K562 (cell line): Measurements from ENCODE around the gene HSPA1L. TPM values are rescaled to one million over a fixed set of nuclear protein-coding genes. Genes with fewer than 3 reads are reported as not detected.
A peak's percentile ranks its signal among the peaks of the same experiment; 100 is the strongest.

Experiments used
- ARID1B ChIP-seq: fragments of 450-650 bp; IDR thresholded peaks from 2 replicates; pipeline ENCODE4 v1.6.1; 2016; ENCODE audit warnings: antibody characterized with exemption, mild to moderate bottlenecking, inconsistent platforms
- ARNT ChIP-seq, 2 experiments: fragments of 450-650 bp; IDR thresholded peaks; 2 replicates each; pipeline ENCODE4 v1.6.1; 2016; ENCODE audit warnings: mild to moderate bottlenecking in 1 of 2
- ELF1 ChIP-seq: fragments of 200-800 bp; sonication (Bioruptor generic); IDR thresholded peaks from 2 replicates; pipeline ENCODE4 v1.6.1; 2016; ENCODE audit warnings: missing genetic modification characterization, missing compliant biosample characterization
- EP300 ChIP-seq: IDR thresholded peaks from 2 replicates; pipeline ENCODE4 v1.6.1; 2012; ENCODE audit warnings: low read length, improper control_type of control experiment
- FOXA1 ChIP-seq: fragments of 450-650 bp; IDR thresholded peaks from 2 replicates; pipeline ENCODE4 v1.6.1; 2016; ENCODE audit warnings: mild to moderate bottlenecking, borderline replicate concordance
- HNRNPL ChIP-seq: fragments of 200-400 bp; formaldehyde crosslinking; IDR thresholded peaks from 2 replicates; pipeline ENCODE4 v1.6.1; 2017; ENCODE audit warnings: low read depth, mild to moderate bottlenecking, low read length
- JUND ChIP-seq, 2 experiments: IDR thresholded peaks; 2 replicates in 1 of 2; 3 replicates in 1 of 2; pipeline ENCODE4 v1.6.1; 2011; ENCODE audit warnings: borderline replicate concordance in 2 of 2, low read depth in 2 of 2, low read length in 2 of 2, improper control_type of control experiment in 1 of 2, missing biosample characterization in 1 of 2, missing genetic modification characterization in 1 of 2, missing genetic modification reagents in 1 of 2
- MTA1 ChIP-seq: fragments of 450-650 bp; IDR thresholded peaks from 2 replicates; pipeline ENCODE4 v1.6.1; 2017; ENCODE audit warnings: borderline replicate concordance
- PREB ChIP-seq: sonication (generic); formaldehyde crosslinking; IDR thresholded peaks from 2 replicates; pipeline ENCODE4 v1.8.1; 2023; ENCODE audit warnings: mild to moderate bottlenecking, missing genetic modification reagents
- PTBP1 ChIP-seq: fragments of 200-400 bp; formaldehyde crosslinking; IDR thresholded peaks from 2 replicates; pipeline ENCODE4 v1.6.1; 2017; ENCODE audit warnings: low read depth, low read length
- RAD21 ChIP-seq, 2 experiments: fragments of 250-450 bp in 1 of 2; fragments of 450-650 bp in 1 of 2; sonication (Bioruptor Pico) in 1 of 2; formaldehyde crosslinking in 1 of 2; IDR thresholded peaks in 1 of 2; conservative IDR thresholded peaks in 1 of 2; 2 replicates each; pipeline versions ENCODE4 v1.4.0 to v1.8.0; 2020 to 2022; ENCODE audit warnings: mild to moderate bottlenecking in 2 of 2, moderate library complexity in 1 of 2
- TEAD2 ChIP-seq: fragments of 450-650 bp; IDR thresholded peaks from 2 replicates; pipeline ENCODE4 v1.6.1; 2016; ENCODE audit warnings: missing genetic modification characterization, control low read depth, missing compliant biosample characterization
- TSHZ1 ChIP-seq: fragments of 250-450 bp; sonication (Bioruptor Pico); IDR thresholded peaks from 2 replicates; pipeline ENCODE4 v1.4.0; 2020; ENCODE audit warnings: mild to moderate bottlenecking, moderate library complexity
- ZBTB11 ChIP-seq, 3 experiments: fragments of 200-800 bp in 1 of 3; fragments of 250-450 bp in 1 of 3; fragments of 450-650 bp in 1 of 3; sonication (Bioruptor Pico) in 1 of 3; sonication (Bioruptor generic) in 1 of 3; formaldehyde crosslinking in 1 of 3; IDR thresholded peaks; 2 replicates each; pipeline versions ENCODE4 v1.6.1 to v1.8.0; 2016 to 2022; ENCODE audit warnings: mild to moderate bottlenecking in 2 of 3, missing genetic modification characterization in 2 of 3, missing compliant biosample characterization in 1 of 3, moderate library complexity in 1 of 3
- ZFP36 ChIP-seq: fragments of 150-350 bp; IDR thresholded peaks from 2 replicates; pipeline ENCODE4 v1.6.1; 2018; ENCODE audit warnings: low read length, low read depth; ENCODE audit not compliant: partially characterized antibody
- ZNF174 ChIP-seq: fragments of 250-450 bp; sonication (Bioruptor Pico); IDR thresholded peaks from 2 replicates; pipeline ENCODE4 v1.4.0; 2020; ENCODE audit warnings: mild to moderate bottlenecking
- ZNF644 ChIP-seq: fragments of 200-800 bp; sonication (Bioruptor generic); IDR thresholded peaks from 2 replicates; pipeline ENCODE4 v1.6.1; 2016; ENCODE audit warnings: low read depth, missing genetic modification characterization, missing compliant biosample characterization
- ZNF695 ChIP-seq: fragments of 450-650 bp; formaldehyde crosslinking; IDR thresholded peaks from 2 replicates; pipeline ENCODE4 v1.4.0; 2020; ENCODE audit warnings: mild to moderate bottlenecking, moderate library complexity
- ZNF76 ChIP-seq: fragments of 250-450 bp; sonication (Bioruptor Pico); IDR thresholded peaks from 2 replicates; pipeline ENCODE4 v1.4.0; 2020; ENCODE audit warnings: mild to moderate bottlenecking, moderate library complexity, borderline replicate concordance
- polyA plus RNA-seq, 8 experiments: library from polyadenylated mRNA; depleted of rRNA in 4 of 8; stranded (reverse) in 5 of 8; unstranded in 3 of 8; fragments of >200 nt; fragmentation: Nextera tagmentation in 2 of 8; fragmentation: Illumina TruSeq in 1 of 8; extraction: Ambion mirVana in 2 of 8; extraction: Trizol in 1 of 8; gene quantifications; 2 replicates each; pipeline versions ENCODE4 v1.2.1 to v1.2.3, GENCODE V29; 2011 to 2014; ENCODE audit warnings: inconsistent platforms in 1 of 8, missing spikeins in 1 of 8
- total RNA-seq, 7 experiments: library from RNA; depleted of rRNA in 6 of 7; stranded (reverse); fragments of >200 nt in 6 of 7; fragmentation: Illumina TruSeq in 2 of 7; extraction: Trizol in 2 of 7; gene quantifications; 2 replicates each; pipeline versions ENCODE4 v1.2.1 to v1.2.3, GENCODE V29; 2011 to 2021; ENCODE audit warnings: low replicate concordance in 1 of 7

The HSPA1L gene
- total and polyA plus RNA-seq, 9 of the 15 experiments (the other 6 are each of a cell fraction or from before 2014, with no cell fraction given): 0.14 to 2.1 (median 1.3) TPM

GRCh38 chr6:31821301-31822035, 6.4 kb upstream of the HSPA1L start (continued):
- TF ChIP-seq PREB (CRISPR knock-in tag) (peak; percentile 68; the same call in 1 of the 2 replicates), EP300 (no peak), MTA1 (peak; percentile 72; the same call in 1 of the 2 replicates), ARID1B (no peak), ZFP36 (peak; percentile 60), JUND (IDR thresholded peaks at IDR 0.05; ENCODE audit: borderline replicate concordance, low read depth, low read length) (no peak), JUND (tag; IDR thresholded peaks at IDR 0.05; ENCODE audit: borderline replicate concordance, low read depth, low read length) (peak; percentile 4; the same call in 1 of the 3 replicates), FOXA1 (no peak), HNRNPL (no peak), TEAD2 (no peak), ZNF695 (CRISPR knock-in tag) (no peak), ARNT (IDR thresholded peaks at IDR 0.05) (no peak), ZBTB11 (CRISPR knock-in tag; IDR thresholded peaks at IDR 0.05) (no peak), TSHZ1 (0 out of 2 replicates have a peak, but pooled peaks have one; percentile 16), ZNF644 (tag) (peak; percentile 31; the same call in 1 of the 2 replicates), PTBP1 (no peak), ZNF174 (CRISPR knock-in tag) (no peak), RAD21 (CRISPR knock-in tag; conservative IDR thresholded peaks at IDR 0.05 in 1 of 2, IDR thresholded peaks at IDR 0.05 in 1 of 2) (no peak), ELF1 (tag) (no peak), ZNF76 (CRISPR knock-in tag) (no peak)
